ENCODE measurements around the gene ATP9A.
A peak's percentile ranks its signal among the peaks of the same experiment; 100 is the strongest.
"Not testable (repeated sequence)": the region's sequence is repeated elsewhere in the genome, so short reads cannot be mapped to it uniquely, and the experiment has no call there.

ATP9A gene

DNA sequence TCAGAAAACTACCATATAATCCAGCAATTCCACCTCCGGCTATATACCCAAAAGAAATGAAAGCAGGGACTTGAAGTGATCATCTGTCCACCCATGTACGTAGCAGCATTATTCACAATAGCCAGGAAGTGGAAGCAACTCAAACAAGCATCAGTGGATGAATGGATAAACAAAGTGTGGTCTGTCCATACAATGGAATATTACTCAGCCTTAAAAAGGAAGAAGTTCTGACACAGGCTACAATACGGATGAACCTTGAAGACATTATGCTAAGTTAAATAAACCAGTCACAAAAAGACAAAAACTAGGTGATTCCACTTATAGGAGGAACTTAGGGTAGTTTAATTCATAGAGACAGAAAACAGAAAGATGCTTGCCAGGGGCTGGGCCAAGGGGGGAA, 76.5 kb downstream of the ATP9A start:
- DNase-seq, result no peak

DNA sequence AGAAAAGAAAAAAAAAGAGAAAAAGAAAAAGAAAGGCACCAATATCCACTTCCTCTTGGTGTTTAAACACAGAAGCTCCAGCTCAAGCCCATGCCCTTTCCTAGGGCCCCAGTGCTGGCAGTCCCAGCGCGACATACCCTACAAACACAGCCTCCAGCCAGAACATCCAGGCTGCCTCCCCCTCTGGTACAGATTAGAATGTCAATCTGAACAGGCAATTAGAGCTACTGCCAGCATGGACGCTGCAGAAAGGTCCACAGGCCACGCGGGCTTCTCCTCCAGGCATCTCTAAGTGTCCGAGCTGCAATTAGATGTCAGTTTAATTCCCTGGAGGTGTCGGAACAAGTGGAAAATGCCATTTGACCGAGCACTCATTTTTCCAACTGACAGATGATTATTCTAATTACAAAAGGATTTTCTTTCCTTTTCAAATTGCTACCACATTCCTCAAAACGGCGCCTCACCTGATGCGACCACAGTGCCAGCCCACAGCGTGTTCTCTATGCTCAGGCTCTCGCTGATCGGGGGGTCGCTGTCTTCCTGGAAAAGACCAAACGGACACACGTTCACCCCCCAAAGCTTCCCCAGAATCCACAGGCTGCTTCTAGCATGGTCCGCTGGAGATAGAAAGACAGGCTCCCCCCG, 79.5 kb downstream of the ATP9A start:
- no peak for DNase-seq

DNA sequence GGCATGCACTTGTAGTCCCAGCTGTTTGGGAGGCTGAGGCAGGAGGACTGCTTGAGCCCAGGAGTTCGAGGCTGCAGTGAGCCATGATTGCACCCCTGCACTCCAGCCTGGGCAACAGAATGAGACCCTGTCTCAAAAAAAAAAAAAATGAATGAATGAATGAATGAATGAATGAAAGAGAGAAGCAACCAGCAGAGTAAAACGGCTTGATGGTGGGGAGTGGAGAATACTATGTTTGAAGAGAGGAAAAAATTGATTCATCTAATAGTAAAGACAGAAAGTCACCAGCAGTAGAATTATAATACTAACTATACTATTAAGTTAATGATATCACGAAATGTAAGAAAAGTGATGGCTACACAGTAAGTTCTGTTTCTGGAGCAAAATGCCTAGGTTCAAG, 80.6 kb downstream of the ATP9A start:
- DNase-seq, result no peak

DNA sequence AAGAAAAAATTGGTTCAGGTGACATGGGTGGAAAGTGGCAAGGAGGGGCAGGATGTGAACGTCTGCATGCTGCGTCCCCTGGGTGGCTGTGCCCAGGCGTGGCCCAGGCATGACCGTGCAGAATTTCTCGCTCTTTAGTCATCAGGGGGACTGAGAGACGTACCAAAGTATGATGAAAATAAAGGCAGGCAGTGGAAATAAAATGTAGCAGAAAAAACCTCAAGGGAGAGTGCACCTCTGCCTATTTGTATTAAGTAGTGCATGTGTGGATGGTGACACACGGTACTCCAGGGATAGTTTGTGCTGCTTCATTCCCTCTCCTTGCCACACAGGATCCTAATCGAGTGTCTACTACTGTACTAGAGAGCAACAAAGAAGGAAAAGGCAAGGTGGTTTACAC, 81.1 kb downstream of the ATP9A start:
- DNase-seq, result no peak

DNA sequence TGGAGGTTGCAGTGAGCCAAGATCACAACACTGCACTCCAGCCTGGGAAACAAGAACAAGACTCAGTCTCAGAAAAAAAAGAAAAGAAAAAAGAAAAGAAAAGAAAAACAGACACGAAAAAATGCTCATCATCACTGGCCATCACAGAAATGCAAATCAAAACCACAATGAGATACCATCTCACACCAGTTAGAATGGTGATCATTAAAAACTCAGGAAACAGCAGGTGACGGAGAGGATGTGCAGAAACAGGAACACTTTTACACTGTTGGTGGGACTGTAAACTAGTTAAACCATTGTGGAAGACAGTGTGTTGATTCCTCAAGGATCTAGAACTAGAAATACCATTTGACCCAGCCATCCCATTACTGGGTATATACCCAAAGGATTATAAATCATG, 82.7 kb downstream of the ATP9A start:
- not testable (repeated sequence) for DNase-seq

DNA sequence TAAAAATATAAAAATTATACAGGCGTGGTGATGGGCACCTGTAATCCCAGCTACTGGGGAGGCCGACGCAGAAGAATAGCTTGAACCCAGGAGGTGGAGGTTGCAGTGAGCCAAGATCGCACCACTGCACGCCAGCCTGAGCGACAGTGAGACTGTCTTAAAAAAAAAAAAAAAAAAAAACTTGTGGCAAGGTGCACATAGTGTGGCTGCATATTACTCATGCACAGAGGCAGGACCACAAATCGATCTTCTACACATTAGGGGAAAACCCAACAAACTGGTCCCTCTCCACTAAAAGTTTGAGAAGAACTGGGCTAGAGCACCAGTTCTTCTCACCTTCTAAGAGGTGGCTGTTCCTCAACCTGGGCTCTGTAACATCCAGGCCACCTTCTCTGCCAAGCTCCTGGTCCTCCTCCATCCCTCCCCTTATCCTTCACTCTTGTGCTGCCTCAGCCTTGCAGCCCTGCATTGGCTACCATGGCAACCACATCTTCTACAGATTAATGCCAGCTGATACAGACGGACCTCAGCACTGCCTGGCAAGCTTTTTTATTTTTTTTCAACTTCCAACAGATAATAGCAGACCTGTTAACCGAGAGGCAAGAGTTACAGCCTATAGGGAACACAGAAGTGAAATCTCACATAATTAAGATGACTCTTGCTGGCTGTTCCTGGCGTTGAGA, 88.0 kb downstream of the ATP9A start:
- no peak for DNase-seq

DNA sequence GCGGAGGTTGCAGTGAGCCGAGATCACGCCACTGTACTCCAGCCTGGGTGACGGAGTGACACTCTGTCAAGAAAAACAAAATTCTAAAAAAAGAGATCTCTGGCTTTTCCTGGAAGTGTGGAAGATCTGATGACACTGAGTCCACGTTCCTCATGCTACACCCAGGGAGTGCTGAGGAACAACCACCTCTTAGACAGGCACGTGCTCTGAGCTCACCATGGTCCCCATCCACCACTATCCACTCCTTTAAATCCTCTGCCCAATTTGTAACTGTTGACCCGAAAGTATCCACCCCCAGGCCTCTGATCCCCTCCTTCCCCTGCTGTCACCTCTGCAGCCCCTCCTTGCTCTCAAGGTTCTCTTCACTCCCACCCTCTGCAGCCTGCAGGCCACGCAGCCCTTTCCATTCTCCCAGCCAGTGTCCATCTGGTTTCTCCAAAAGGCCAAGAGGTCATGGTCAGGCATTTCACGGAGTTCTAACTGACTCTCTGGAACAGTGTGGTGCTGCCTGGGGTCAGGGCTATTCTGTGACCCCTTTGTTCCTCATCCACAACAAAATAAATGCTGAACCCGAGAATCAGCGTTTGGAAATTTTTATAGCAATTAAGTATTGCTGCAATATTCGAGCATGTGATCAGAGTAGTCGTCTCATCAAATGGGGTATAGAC, 88.8 kb downstream of the ATP9A start:
- DNase-seq, result no peak

DNA sequence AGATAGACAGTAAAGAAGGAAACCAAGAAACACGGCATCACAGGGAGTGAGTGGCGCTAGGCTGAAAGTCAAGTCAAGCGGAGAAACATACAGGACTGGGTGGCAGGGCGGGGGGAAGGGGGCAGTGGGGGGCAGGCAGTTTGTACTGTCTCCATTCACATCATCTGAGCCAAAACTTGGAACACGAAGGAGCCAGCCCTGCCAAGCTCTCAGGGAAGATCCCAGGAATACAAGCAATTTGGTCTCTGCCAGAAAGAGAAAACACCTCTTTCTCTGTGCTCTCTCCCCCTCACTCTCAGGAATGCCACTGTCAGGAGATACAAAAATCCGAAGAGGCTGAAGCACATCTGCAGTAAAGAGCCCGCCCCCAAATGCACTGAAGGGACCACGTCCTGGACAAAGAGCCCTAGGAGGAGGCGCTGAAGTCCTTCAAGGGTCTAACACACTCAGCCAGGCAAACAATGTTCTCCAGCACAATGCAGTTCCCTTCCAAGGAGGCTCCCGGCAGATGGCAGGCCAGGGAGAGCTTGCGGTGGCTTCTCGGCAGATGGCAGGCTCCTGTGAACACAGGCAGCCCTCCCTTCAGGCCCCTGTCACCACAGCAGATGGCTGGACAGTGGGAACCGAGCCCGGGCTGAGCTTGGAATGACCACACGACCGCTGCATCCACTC, 90.0 kb downstream of the ATP9A start:
- no peak for DNase-seq

DNA sequence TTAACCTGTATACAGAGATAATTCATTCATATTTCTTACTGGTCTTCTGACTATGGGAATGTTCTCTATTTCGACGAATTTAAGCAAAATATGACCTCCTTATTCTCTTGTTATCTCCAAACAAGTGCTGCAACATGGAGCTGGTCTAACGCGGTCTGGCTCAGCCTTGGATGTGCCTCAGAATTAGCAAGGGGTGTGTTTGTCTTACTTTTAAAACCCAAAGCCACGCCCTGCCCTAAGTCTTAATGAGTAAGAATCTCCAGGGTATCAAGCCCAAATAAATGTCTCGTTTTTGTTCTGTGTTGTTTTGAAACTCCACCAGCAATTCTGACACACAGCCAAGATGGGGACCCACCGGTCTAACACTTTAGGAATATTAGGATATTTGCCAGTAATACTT, 99.2 kb downstream of the ATP9A start:
- DNase-seq, result no peak

DNA sequence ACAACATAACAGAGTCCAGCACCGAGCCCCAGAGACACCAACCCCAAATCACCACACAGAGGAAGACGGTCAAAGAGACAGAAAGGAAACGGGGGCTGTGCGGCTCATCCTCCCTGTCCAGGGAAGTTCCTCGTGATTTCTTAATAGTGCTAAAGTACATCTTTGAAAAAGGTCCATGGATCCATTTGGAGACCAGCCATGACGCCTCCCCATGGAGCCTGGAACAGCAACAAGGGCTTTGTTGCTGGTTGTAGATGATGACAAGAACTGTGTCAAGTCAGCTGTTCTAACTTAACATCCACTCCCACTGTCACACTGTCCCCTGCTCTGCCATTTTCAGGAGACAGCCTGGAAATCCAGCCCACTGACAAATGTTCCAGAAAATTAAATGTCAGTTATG, 99.7 kb downstream of the ATP9A start:
- no peak for DNase-seq

DNA sequence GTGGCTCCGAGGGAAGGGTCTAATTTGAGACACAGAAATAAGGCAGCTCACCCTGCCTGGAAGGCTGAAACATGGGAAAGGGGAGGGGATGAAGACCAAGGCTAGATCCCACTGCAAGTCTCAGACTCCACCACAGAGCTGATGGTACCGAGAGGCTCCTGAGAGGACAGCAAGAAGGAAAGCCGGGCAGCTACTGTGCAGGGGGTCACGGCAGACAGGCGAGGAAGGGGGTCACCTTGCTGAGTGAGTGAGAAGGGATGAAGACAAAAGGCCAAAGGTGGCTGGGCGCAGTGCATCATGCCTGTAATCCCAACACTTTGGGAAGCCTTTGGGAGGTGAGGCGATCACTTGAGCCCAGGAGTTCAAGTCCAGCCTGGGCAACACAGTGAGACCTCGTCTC, 100.7 kb downstream of the ATP9A start:
- no peak for DNase-seq

DNA sequence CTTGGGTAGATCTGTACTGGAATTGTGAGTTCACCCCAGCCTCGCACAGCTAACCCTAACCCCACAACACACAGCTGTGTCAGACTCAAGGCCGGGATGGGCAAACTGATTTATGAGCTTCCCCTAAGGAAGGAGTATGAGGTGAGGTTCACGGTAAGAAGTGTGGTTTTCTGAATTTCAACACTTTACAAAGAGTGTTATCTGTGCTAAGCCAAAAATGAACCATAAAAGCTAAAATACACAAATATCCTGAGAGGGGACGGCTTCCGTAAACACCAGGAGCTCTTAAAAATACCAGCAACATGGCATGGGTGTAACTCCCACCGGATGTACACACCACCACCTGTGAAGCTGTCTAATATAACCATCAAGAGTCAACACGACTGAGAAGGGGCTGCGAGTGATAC, 101.2 kb downstream of the ATP9A start:
- DNase-seq, result no peak

DNA sequence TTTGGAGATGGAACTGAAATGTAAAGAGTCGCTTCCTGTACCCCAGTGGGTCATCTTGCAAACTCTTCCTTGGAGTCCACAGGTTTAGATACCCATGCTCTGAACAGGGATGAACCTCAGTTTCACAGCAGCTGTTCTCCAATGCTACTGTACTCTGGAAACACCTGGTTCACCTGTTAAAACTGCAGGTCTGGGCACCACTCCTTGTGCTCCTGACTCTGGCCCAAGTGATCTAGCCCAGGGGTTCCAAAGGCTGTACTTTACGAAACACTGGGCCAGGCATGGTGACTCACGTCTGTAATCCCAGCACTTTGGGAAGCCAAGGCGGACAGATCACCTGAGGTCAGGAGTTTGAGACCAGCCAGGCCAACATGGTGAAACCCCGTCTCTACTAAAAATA, 102.1 kb downstream of the ATP9A start:
- no peak for DNase-seq

DNA sequence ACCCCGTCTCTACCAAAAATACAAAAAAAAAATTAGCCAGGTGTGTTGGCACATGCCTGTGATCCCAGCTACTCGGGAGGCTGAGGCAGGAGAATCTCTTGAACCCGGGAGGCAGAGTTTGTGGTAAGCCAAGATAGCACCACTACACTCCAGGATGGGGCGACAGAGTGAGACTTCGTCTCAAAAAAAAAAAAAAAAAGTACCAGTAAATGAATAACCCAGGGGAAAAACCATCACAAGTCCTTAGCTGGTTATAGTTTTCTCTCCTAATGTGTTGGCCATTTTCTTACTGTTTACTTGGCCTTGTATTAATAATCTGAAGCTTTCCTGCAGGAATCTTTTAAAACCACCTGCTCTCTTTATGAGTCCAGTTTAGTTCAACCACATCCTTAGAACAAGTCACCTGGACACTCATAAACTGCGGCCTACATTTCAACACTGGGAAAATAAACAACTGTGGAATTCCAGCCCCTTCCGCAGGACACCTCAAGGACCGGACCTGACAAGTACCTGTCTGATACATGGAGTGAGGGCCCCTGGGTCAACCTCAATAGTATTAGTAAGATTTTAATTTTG, 102.6 kb downstream of the ATP9A start:
- no peak for DNase-seq

DNA sequence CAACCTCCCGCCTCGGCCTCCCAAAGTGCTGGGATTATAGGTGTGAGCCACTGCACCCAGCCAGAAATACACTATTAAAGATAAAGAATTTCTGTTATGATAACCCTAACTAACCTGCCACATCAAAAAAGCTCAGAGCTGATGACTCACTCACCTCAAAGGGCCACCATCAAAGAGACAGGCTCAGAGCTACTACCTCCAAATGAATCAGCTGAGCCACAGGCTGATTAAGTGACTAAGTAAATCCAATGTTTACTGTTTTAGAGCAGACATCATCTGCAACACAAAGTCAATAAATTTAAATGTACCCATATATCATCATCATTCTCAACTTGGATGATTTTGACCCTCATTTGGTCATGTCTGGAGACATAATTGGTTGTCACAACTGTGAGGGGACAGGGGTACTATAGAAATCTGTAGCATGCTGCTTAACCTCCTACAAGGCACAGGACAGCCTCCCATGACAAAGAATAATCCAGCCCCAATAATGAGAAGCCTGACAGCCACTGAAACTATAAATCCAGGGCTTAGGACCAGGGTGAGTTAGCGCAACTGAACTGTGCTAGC, 106.5 kb downstream of the ATP9A start:
- DNase-seq, result peak; percentile 50

DNA sequence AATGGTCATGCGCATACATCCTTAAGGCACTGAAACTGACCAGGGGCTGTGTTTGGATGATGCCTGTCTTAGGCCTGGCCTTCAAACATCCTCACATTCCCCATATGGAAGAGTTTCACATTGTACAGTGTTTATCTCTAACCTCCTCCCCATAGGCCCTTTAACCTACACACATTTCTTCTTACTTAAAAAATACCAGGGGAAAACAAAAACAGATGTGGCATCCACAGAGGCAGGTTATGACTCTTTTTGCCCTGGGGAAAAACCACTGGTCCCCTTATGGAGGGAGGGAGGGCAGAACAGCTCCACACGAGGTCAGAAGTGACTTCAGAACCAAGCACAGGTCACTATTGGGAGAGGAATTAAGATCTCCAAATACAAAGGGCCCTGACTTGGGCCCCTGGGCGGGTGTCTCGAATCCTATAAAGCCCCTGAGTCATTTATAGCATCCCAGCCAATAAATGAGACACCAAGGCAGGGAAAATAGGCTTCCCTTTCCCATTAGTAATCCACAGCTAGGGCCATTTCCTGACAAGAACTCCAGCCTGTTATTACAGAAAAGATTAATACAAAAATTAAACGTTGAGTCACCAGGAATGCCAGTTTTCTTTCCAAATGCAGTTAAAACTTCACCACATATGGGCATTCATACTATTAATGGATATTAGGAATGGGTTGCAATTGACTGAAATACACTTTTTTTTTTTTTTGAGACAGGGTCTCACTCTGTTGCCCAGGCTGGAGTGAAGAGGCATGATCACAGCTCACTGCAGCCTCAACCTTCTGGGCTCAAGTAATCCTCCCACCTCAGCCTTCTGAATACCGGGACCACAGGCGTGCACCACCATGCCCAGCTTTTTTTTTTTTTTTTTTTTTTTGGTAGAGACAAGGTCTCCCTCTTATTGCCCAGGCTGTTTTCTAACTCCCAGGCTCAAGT, 107.2 kb downstream of the ATP9A start:
- no peak for DNase-seq

DNA sequence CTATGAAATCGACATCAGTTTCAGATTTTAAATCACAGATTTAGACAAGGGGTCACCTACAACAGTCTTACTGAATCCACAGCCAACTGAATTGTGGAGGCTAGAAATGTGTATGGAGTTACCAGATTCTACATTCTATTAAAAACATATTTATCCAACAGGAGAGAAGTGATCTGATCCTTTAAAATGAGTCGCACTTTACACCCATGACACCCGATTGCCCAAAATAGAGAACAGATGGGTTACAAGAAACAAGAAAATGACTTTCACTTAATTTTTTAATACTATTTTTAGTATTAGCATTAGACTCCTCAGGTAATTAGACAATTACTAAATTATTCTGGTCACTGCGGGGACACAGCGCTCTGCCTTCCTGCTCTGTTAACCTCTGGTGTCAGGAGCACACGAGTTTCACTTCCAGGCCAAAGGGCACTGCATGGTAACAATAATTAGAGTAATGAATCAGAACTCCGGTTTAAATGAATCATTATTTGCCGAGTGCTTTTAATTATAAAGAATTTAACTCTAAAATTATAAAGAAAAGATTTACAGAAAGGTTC, 108.6 kb downstream of the ATP9A start:
- no peak for DNase-seq

DNA sequence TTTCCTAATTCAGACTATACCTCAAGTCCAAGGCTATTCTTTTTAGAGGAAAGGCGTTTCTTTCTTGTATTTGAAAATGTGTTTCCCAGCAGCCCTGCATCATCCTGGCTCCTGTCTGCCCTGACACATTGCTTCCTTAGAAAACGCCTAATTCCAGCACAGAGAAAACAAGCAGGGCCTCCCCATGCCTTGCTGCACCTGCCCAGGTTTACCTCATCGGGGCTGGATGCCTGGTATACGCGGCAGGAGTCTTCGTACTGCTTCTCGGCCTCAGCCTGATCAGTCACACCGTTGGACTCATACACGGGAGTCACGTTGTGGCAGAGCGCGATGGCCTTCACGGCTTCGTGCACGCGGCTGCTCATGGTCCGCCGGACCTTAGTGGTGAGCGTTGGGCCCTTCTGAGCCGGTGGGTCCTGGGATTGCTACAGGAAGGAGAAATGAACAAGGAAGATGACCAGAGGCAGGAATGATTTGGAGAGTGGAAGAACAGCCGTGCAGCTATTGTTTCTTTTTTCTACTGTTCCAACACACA, 111.4 kb downstream of the ATP9A start:
- no peak for DNase-seq

DNA sequence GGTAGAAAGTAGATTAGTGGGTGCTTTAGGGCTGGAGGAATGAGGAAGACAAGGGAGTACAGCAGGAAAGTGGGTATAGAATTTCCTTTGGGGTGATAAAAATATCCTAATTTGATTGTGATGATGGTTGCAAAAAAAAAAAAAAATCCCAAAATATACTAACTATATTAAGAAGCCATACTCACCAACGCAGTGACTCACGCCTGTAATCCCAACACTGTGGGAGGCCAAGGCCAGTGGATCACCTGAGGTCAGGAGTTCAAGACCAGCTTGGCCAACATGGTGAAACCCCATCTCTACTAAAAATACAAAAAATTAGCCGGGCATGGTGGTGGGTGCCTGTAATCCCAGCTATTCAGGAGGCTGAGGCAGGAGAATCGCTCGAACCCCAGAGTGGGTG, 112.1 kb downstream of the ATP9A start:
- not testable (repeated sequence) for DNase-seq

DNA sequence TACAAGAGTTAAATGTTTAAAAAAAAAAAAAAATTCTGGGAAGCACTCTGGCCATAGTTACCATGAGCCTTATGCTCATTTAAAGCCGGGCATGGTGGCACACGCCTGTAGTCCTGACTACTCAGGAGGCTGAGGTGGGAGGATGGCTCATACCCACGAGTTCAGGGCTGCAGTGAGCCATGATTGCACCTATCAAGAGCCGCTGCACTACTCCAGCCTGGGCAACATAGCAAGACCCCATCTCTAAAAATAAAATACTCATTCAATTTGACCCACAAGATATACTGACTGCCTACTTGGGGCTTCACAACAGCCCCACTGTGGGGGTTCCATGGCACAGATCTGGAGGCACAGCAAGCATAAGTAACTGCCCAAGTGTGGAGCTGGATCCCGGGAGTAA, 113.7 kb downstream of the ATP9A start:
- DNase-seq, result no peak

DNA sequence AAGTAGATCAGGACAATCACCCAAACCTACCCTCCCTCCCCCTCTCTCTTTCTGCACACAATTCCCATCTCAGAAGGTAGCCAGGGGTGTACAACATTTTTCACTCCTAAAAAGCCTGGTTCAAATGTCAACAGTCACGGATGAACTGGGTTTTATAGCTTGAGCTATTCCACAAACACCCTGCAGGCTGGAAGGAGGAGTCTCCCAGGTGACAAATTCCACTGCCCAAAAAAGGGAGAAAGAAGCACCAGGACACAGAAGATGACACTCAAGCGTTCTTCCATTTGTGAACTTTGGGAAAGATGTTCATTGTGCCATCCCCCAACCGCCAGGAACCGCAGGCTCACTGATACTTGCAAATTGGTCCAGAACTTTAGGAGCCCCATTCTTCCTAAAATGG, 114.1 kb downstream of the ATP9A start:
- no peak for DNase-seq
